ENCODE measurements around the gene SLC6A15.

DNA sequence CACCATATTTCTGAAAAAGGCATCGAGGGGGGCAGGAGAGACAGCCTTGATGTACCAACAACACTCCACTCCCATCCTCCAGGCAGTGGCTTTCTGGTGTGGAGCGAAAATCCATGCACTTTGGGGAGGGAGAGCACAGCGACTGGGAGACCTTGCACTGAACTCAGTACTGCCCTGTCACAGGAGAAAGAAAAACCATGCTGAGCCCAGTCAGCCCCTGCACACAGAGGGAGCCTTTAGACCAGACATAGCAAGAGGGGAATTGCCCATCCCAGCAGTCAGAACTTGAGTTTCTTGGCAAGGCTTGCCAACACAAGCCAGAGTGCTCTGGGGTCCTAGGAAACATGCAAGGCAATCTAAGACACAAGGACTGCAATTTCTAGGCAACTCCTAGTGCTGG lies 24.8 kb upstream of the SLC6A15 start:
- TF ChIP-seq, protein P1, sequence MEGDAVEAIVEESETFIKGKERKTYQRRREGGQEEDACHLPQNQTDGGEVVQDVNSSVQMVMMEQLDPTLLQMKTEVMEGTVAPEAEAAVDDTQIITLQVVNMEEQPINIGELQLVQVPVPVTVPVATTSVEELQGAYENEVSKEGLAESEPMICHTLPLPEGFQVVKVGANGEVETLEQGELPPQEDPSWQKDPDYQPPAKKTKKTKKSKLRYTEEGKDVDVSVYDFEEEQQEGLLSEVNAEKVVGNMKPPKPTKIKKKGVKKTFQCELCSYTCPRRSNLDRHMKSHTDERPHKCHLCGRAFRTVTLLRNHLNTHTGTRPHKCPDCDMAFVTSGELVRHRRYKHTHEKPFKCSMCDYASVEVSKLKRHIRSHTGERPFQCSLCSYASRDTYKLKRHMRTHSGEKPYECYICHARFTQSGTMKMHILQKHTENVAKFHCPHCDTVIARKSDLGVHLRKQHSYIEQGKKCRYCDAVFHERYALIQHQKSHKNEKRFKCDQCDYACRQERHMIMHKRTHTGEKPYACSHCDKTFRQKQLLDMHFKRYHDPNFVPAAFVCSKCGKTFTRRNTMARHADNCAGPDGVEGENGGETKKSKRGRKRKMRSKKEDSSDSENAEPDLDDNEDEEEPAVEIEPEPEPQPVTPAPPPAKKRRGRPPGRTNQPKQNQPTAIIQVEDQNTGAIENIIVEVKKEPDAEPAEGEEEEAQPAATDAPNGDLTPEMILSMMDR (IDR thresholded peaks at IDR 0.05): no peak
- TF ChIP-seq CHD2 (IDR thresholded peaks at IDR 0.05; ENCODE audit: low read length, partially characterized antibody) (no peak), MXI1 (IDR thresholded peaks at IDR 0.05; ENCODE audit: low read depth, low read length) (no peak), GATA2 (CRISPR knock-in tag; IDR thresholded peaks at IDR 0.05) (no peak), EZH2phosphoT487 (IDR thresholded peaks at IDR 0.05; ENCODE audit: borderline replicate concordance, low read depth) (no peak), GABPA (IDR thresholded peaks at IDR 0.05; ENCODE audit: low read depth) (no peak), RFX5 (IDR thresholded peaks at IDR 0.05; ENCODE audit: low read length) (no peak), EP300 (IDR thresholded peaks at IDR 0.05; ENCODE audit: borderline replicate concordance in 1 of 2, low read depth in 1 of 2, low read length in 1 of 2) (no peak), POLR2AphosphoS5 (IDR thresholded peaks at IDR 0.05; ENCODE audit: low read depth, low read length) (no peak), NFIC (IDR thresholded peaks at IDR 0.05; ENCODE audit: borderline replicate concordance) (no peak)
- TF ChIP-seq, protein P2, sequence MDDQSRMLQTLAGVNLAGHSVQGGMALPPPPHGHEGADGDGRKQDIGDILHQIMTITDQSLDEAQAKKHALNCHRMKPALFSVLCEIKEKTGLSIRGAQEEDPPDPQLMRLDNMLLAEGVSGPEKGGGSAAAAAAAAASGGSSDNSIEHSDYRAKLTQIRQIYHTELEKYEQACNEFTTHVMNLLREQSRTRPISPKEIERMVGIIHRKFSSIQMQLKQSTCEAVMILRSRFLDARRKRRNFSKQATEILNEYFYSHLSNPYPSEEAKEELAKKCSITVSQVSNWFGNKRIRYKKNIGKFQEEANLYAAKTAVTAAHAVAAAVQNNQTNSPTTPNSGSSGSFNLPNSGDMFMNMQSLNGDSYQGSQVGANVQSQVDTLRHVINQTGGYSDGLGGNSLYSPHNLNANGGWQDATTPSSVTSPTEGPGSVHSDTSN (IDR thresholded peaks at IDR 0.05): no peak
